Esophagus muscularis mucosa (tissue), 3 donors: ENCODE data around the gene IQCB1.

Source experiments
- CTCF ChIP-seq, 3 experiments: fragments of 200-600 bp in 2 of 3; fragments of 450-650 bp in 1 of 3; sonication (generic) in 2 of 3; IDR thresholded peaks; one replicate each; pipeline ENCODE4 v1.5.1; 2017 to 2019; ENCODE audit warnings: antibody characterized with exemption in 3 of 3, mild to moderate bottlenecking in 2 of 3, moderate library complexity in 1 of 3
- POLR2A ChIP-seq: fragments of 450-650 bp; IDR thresholded peaks from one replicate; pipeline ENCODE4 v1.6.1; 2017; ENCODE audit warnings: antibody characterized with exemption, moderate library complexity, mild to moderate bottlenecking, low read depth
- POLR2AphosphoS5 ChIP-seq, 2 donors: sonication (generic); formaldehyde crosslinking; IDR thresholded peaks; one replicate each; pipeline ENCODE4 v1.6.1; 2017; ENCODE audit warnings: antibody characterized with exemption in 2 of 2

- TF ChIP-seq CTCF (IDR thresholded peaks at IDR 0.05) (no peak), POLR2A (no peak), POLR2AphosphoS5 (IDR thresholded peaks at IDR 0.05) (no peak)
Observed at GRCh38 chr3:121786485-121786884, 48.4 kb downstream of the IQCB1 start.
